AG09309 (cell line): ENCODE data around the gene PROS1.
"Not testable (repeated sequence)": the region's sequence is repeated elsewhere in the genome, so short reads cannot be mapped to it uniquely, and the experiment has no call there.

Experiments used
- DNase-seq: peaks from one replicate; pipeline ENCODE4 v3.0.0-alpha.2; 2010; ENCODE audit warnings: low read depth
- H3K4me3 ChIP-seq: 2 replicates; pipeline ENCODE4 v1.5.1; 2011; ENCODE audit warnings: mild to moderate bottlenecking, low read depth, low read length, moderate library complexity; ENCODE audit not compliant: control insufficient read depth
- TF ChIP-seq, protein P1 (sequence below): IDR thresholded peaks from 2 replicates; pipeline ENCODE4 v1.5.1; 2011; ENCODE audit warnings: mild to moderate bottlenecking, low read depth, low read length, inconsistent platforms; ENCODE audit not compliant: insufficient read depth, control insufficient read depth; ENCODE audit errors: missing control alignments

The PROS1 gene

GRCh38 chr3:93981649-93982048 lies 8.0 kb upstream of the PROS1 start:
- H3K4me3 ChIP-seq = no peak overlapping the region
- DNase-seq = no peak
- TF ChIP-seq, protein P1, sequence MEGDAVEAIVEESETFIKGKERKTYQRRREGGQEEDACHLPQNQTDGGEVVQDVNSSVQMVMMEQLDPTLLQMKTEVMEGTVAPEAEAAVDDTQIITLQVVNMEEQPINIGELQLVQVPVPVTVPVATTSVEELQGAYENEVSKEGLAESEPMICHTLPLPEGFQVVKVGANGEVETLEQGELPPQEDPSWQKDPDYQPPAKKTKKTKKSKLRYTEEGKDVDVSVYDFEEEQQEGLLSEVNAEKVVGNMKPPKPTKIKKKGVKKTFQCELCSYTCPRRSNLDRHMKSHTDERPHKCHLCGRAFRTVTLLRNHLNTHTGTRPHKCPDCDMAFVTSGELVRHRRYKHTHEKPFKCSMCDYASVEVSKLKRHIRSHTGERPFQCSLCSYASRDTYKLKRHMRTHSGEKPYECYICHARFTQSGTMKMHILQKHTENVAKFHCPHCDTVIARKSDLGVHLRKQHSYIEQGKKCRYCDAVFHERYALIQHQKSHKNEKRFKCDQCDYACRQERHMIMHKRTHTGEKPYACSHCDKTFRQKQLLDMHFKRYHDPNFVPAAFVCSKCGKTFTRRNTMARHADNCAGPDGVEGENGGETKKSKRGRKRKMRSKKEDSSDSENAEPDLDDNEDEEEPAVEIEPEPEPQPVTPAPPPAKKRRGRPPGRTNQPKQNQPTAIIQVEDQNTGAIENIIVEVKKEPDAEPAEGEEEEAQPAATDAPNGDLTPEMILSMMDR = no peak

DNA sequence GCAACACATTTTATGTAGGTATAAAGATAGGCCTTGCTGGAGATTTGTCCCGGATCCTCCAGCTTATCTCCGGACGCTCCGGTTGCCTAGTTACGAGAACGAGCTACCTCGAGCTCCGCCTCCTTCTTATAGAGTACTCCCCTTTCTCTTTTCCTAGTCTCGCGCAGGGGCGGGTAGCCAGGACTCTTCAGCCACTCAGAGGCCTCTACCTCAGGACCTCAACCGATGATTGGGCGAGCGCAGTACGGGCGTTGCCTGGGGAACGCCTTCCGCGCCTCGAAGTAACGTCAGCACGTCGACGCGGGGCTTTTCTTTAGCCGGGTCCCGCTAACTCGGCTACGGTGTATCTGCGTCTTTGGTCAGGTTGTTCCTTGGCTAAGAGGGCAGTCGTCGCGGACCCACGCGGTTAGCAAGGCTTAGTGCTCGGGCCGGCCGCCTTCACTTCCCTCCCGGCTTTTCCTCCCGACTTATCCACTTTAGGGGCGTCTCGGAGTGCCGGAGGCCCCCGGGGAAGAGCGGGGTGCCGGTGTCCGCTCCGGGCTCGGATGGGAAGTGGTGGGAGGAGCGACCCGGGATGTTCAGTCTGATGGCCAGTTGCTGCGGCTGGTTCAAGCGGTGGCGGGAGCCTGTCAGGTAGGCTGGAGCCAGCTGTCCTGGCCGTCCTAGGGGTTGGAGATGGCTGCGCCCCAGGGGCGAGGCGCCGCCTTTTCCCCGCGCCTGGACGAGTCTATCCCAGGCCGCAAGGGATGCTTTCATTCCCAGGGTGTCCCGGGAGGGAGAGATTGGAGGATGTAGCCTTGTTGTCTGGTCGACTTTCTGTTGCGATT lies 6.4 kb upstream of the PROS1 start, which contains the start of gene ARL13B:
Gene ARL13B (plus strand): TSS at position 306 of the 827 bp plus-strand sequence. CDS start 269 bp downstream, at position 575.
- TF ChIP-seq, protein P1 = no peak
- H3K4me3 ChIP-seq = peak within 1 kb of the TSS; percentile 97
- peak; percentile 93 for DNase-seq

GRCh38 chr3:93969997-93970396 lies 3.7 kb downstream of the PROS1 start:
- DNase-seq = no peak
- TF ChIP-seq, protein P1 = no peak
- H3K4me3 ChIP-seq = no peak overlapping the region

- DNase-seq = no peak
- no peak overlapping the region for H3K4me3 ChIP-seq
These were observed 4.3 kb downstream of the PROS1 start for GRCh38 chr3:93969443-93969842.

DNA sequence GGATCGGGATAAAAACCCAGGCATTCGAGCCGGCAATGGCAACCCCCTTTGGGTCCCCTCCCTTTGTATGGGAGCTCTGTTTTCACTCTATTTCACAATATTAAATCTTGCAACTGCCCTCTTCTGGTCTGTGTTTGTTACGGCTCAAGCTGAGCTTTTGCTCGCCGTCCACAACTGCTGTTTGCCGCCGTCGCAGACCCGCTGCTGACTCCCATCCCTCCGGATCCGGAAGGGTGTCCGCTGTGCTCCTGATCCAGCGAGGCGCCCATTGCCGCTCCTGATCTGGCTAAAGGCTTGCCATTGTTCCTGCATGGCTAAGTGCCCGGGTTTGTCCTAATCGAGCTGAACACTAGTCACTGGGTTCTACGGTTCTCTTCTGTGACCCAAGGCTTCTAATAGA lies 8.6 kb downstream of the PROS1 start:
- H3K4me3 ChIP-seq, DNase-seq: not testable (repeated sequence)

More at GRCh38 chr3:93969443-93969842, 4.3 kb downstream of the PROS1 start:
- TF ChIP-seq, protein P1 = no peak

DNA sequence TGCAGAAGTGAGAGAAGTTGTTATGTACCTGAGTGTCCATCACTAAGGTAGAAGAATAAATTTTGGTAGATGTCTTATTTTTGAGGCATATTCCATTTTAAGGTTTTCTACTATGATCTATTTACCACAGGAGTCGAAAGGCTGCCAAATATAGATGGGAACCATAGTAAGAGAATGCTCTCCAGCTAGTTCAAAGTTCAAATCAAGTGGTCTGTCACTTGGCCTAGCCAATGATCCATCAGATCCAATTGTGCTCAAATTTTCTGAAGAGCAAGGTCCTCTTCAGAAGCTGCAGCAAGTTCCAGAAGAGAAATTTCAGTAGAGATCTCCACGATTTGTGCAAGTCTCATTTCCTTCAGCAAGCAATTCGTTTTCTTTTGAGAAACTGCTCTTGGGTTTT lies 10.9 kb downstream of the PROS1 start:
- TF ChIP-seq, protein P1 = no peak
- no peak for DNase-seq
- H3K4me3 ChIP-seq = no peak overlapping the region

GRCh38 chr3:93961489-93961888 lies 12.2 kb downstream of the PROS1 start:
- TF ChIP-seq, protein P1 = no peak
- DNase-seq = no peak

More at GRCh38 chr3:93961489-93961888, 12.2 kb downstream of the PROS1 start:
- H3K4me3 ChIP-seq = no peak overlapping the region
